Common myeloid progenitor, CD34-positive (primary cell): ENCODE results near the gene DGCR2.
"Not testable (repeated sequence)": the region's sequence is repeated elsewhere in the genome, so short reads cannot be mapped to it uniquely, and the experiment has no call there.

Experiments
- CTCF ChIA-PET: fragments of 350-600 bp; sonication (Branson Sonifier 250); formaldehyde crosslinking; loops from one replicate; lab custom pipeline; 2021; ENCODE audit warnings: antibody characterized with exemption; lab: Charles Lee
- POLR2A ChIA-PET: fragments of 350-600 bp; sonication (Branson Sonifier 250); formaldehyde crosslinking; loops from one replicate; lab custom pipeline; 2021; ENCODE audit warnings: antibody characterized with exemption; lab: Charles Lee
- DNase-seq, 3 donors: peaks; one replicate each; pipeline versions ENCODE4 v3.0.0 to v3.0.0-alpha.2; 2013
- H3K27ac ChIP-seq, 2 experiments: 1 replicate in 1 of 2; 2 replicates in 1 of 2; pipeline ENCODE4 v1.7.0; 2013; ENCODE audit warnings: inconsistent platforms in 2 of 2, low read length in 2 of 2, mild to moderate bottlenecking in 2 of 2, low read depth in 1 of 2, moderate library complexity in 1 of 2; ENCODE audit not compliant: severe bottlenecking in 2 of 2, insufficient read depth in 1 of 2, poor library complexity in 1 of 2
- H3K27me3 ChIP-seq, 5 experiments: replicated peaks in 2 of 5; 1 replicate in 3 of 5; 2 replicates in 2 of 5; pipeline versions ENCODE4 v1.6.1 to v1.7.0; 2013; ENCODE audit warnings: low read length in 4 of 5, mild to moderate bottlenecking in 2 of 5, moderate library complexity in 2 of 5, inconsistent platforms in 1 of 5; ENCODE audit not compliant: insufficient read depth in 5 of 5, control insufficient read depth in 4 of 5
- H3K36me3 ChIP-seq, 4 experiments: 1 replicate in 2 of 4; 2 replicates in 2 of 4; pipeline versions ENCODE4 v1.6.1 to v1.7.0; 2013; ENCODE audit warnings: low read length in 3 of 4, control low read depth in 1 of 4, mild to moderate bottlenecking in 1 of 4; ENCODE audit not compliant: control insufficient read depth in 4 of 4, insufficient read depth in 4 of 4
- H3K4me1 ChIP-seq, 4 experiments: 1 replicate in 3 of 4; 2 replicates in 1 of 4; pipeline versions ENCODE4 v1.6.1 to v1.7.1; 2013; ENCODE audit warnings: low read length in 3 of 4, mild to moderate bottlenecking in 3 of 4, control low read depth in 1 of 4, inconsistent platforms in 1 of 4, moderate library complexity in 1 of 4; ENCODE audit not compliant: control insufficient read depth in 4 of 4, insufficient read depth in 4 of 4; ENCODE audit errors: control extremely low read depth in 1 of 4
- H3K4me3 ChIP-seq, 7 experiments: 1 replicate in 4 of 7; 2 replicates in 3 of 7; pipeline versions ENCODE4 v1.5.1 to v1.7.0; 2013; ENCODE audit warnings: mild to moderate bottlenecking in 7 of 7, low read length in 6 of 7, moderate library complexity in 6 of 7, inconsistent platforms in 2 of 7, low read depth in 2 of 7, control low read depth in 1 of 7; ENCODE audit not compliant: insufficient read depth in 4 of 7, control insufficient read depth in 1 of 7; ENCODE audit errors: extremely low read depth in 1 of 7
- H3K9me3 ChIP-seq, 5 experiments: 1 replicate in 4 of 5; 2 replicates in 1 of 5; pipeline versions ENCODE4 v1.6.1 to v1.7.1; 2013; ENCODE audit warnings: low read length in 4 of 5, mild to moderate bottlenecking in 2 of 5, inconsistent platforms in 1 of 5, low read depth in 1 of 5, moderate library complexity in 1 of 5; ENCODE audit not compliant: control insufficient read depth in 4 of 5, insufficient read depth in 2 of 5; ENCODE audit errors: control extremely low read depth in 1 of 5
- WGBS: methylation state at CpG from one replicate; pipeline ENCODE4 v1.1.5; 2013; ENCODE audit not compliant: insufficient coverage; 5-methylcytosine and 5-hydroxymethylcytosine counted together

Gene DGCR2

GRCh38 chr22:19032156-19032785 lies 89.9 kb downstream of the DGCR2 start:
- H3K27ac ChIP-seq, H3K4me3 ChIP-seq, H3K36me3 ChIP-seq, H3K4me1 ChIP-seq, DNase-seq, CTCF ChIA-PET, POLR2A ChIA-PET, H3K9me3 ChIP-seq: not testable (repeated sequence)
- 97% methylated on average over 6 of the region's 31 CpGs for WGBS
- peaks cover 0 to 36% (median 6%) of the 10 kb centered on the region in 5 experiments for H3K27me3 ChIP-seq

GRCh38 chr22:19030889-19031252 lies 91.3 kb downstream of the DGCR2 start:
- DNase-seq, CTCF ChIA-PET: not testable (repeated sequence)

GRCh38 chr22:19030226-19030888 lies 91.9 kb downstream of the DGCR2 start:
- POLR2A ChIA-PET, H3K9me3 ChIP-seq, H3K4me3 ChIP-seq, DNase-seq, CTCF ChIA-PET, H3K4me1 ChIP-seq, H3K36me3 ChIP-seq, H3K27ac ChIP-seq: not testable (repeated sequence)
- WGBS = 59% methylated on average over 13 of the region's 21 CpGs
- H3K27me3 ChIP-seq = peaks cover 0 to 36% (median 6%) of the 10 kb centered on the region in 5 experiments

More at GRCh38 chr22:19030889-19031252, 91.3 kb downstream of the DGCR2 start:
- H3K27ac ChIP-seq, POLR2A ChIA-PET, H3K4me3 ChIP-seq, H3K9me3 ChIP-seq, H3K4me1 ChIP-seq, H3K36me3 ChIP-seq: not testable (repeated sequence)
- WGBS = no CpG with 5 or more reads among the region's 7 CpGs
- H3K27me3 ChIP-seq = peaks cover 0 to 36% (median 6%) of the 10 kb centered on the region in 5 experiments

- H3K36me3 ChIP-seq, CTCF ChIA-PET, H3K4me1 ChIP-seq, DNase-seq, POLR2A ChIA-PET, H3K27ac ChIP-seq, H3K9me3 ChIP-seq: not testable (repeated sequence)
- 3% methylated on average over 48 of the region's 125 CpGs for WGBS
- peak overlapping the region in 2 of 7 experiments; percentile 19 for H3K4me3 ChIP-seq
- peaks cover 0 to 36% (median 6%) of the 10 kb centered on the region in 5 experiments for H3K27me3 ChIP-seq
These were observed 92.8 kb downstream of the DGCR2 start for GRCh38 chr22:19029113-19030103.

- DNase-seq, H3K4me3 ChIP-seq, H3K36me3 ChIP-seq, POLR2A ChIA-PET, H3K9me3 ChIP-seq, H3K27ac ChIP-seq, H3K4me1 ChIP-seq: not testable (repeated sequence)
- CTCF ChIA-PET = interaction anchor here (0.6 kb wide), 1 partner anchor 45 kb away, joined by 3 read pairs; no protein-coding TSS in a partner anchor
- peaks cover 0 to 36% (median 6%) of the 10 kb centered on the region in 5 experiments for H3K27me3 ChIP-seq
- WGBS = 80% methylated on average over 1 of the region's 5 CpGs
These were observed 94.2 kb downstream of the DGCR2 start for GRCh38 chr22:19028060-19028455.

GRCh38 chr22:19027371-19028059 lies 94.7 kb downstream of the DGCR2 start:
- CTCF ChIA-PET, H3K4me1 ChIP-seq, DNase-seq, H3K36me3 ChIP-seq, H3K9me3 ChIP-seq, H3K4me3 ChIP-seq, H3K27ac ChIP-seq, POLR2A ChIA-PET: not testable (repeated sequence)
- 52% methylated on average over 3 of the region's 8 CpGs for whole genome bisulfite sequencing
- H3K27me3 ChIP-seq = peaks cover 0 to 36% (median 6%) of the 10 kb centered on the region in 5 experiments
